Measurements from ENCODE around the gene EGFLAM.

DNA sequence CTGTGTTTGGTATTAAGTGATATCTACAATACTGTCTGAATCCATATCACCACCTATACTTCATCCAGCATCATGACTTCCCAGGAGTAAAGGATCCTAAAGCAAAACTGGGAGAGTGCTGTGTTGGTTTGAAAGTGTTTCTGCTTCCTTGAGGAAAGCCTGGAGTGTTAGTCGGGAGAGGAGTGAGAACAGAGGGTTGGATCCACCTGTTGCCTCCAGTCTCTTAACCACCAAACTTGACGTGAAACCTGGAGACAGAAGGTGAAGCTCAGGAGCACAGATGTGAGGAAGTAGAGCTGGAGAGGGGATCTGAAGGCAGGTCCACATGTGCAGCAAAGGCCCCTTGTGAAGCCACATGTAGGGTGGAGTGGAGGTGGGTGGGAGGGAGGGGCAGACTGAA is 88.2 kb downstream of the EGFLAM start:
- TF ChIP-seq, protein P1, sequence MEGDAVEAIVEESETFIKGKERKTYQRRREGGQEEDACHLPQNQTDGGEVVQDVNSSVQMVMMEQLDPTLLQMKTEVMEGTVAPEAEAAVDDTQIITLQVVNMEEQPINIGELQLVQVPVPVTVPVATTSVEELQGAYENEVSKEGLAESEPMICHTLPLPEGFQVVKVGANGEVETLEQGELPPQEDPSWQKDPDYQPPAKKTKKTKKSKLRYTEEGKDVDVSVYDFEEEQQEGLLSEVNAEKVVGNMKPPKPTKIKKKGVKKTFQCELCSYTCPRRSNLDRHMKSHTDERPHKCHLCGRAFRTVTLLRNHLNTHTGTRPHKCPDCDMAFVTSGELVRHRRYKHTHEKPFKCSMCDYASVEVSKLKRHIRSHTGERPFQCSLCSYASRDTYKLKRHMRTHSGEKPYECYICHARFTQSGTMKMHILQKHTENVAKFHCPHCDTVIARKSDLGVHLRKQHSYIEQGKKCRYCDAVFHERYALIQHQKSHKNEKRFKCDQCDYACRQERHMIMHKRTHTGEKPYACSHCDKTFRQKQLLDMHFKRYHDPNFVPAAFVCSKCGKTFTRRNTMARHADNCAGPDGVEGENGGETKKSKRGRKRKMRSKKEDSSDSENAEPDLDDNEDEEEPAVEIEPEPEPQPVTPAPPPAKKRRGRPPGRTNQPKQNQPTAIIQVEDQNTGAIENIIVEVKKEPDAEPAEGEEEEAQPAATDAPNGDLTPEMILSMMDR (conservative IDR thresholded peaks at IDR 0.05 in 1 of 2, IDR thresholded peaks at IDR 0.05 in 1 of 2; ENCODE audit: extremely low read depth in 1 of 2, insufficient read depth in 1 of 2, low read depth in 1 of 2, low read length in 2 of 2): no peak
- no peak for TF ChIP-seq EZH2 (IDR thresholded peaks at IDR 0.05; ENCODE audit: borderline replicate concordance, low read length)

All from mammary epithelial cell (primary cell).